ENCODE data around the gene MAP3K3. TPM values are rescaled to one million over a fixed set of nuclear protein-coding genes. Genes with fewer than 3 reads are reported as not detected.

MAP3K3 gene
- total and polyA plus RNA-seq, 2 donors (not counting 3 experiments of a cell fraction or from before 2014, with no cell fraction given): 56.6 to 81.0 TPM

- Histone ChIP-seq H3K9me3 (replicated peaks; ENCODE audit: control insufficient read depth, insufficient read depth, low read length) (no peaks in the 10 kb centered on the region), H3K4me3 (replicated peaks in 1 of 3; ENCODE audit: insufficient read depth in 1 of 3, low read depth in 1 of 3, low read length in 3 of 3) (no peak overlapping the region), H3K9me1 (replicated peaks; ENCODE audit: control insufficient read depth, extremely low read depth, insufficient read depth, low read length) (no peaks in the 10 kb centered on the region), H3K4me1 (ENCODE audit: control insufficient read depth, extremely low read depth, insufficient read depth, low read length) (no peaks in the 10 kb centered on the region), H3K27ac (ENCODE audit: insufficient read depth, low read depth, low read length) (no peak overlapping the region), H4K20me1 (replicated peaks; ENCODE audit: control insufficient read depth, extremely low read depth, insufficient read depth, low read length) (no peaks in the 10 kb centered on the region), H3K27me3 (ENCODE audit: control insufficient read depth in 2 of 2, insufficient read depth in 2 of 2, low read length in 2 of 2) (no peaks in the 10 kb centered on the region), H2AFZ (ENCODE audit: low read depth, low read length) (no peak overlapping the region), H3K36me3 (ENCODE audit: control insufficient read depth in 2 of 2, extremely low read depth in 1 of 2, insufficient read depth in 2 of 2, low read length in 2 of 2) (peaks cover 12 to 17% of the 10 kb centered on the region in 2 experiments), H3K4me2 (ENCODE audit: insufficient read depth, low read length) (no peak overlapping the region), H3K79me2 (ENCODE audit: control insufficient read depth, insufficient read depth, low read length) (peaks cover 10% of the 10 kb centered on the region), H3K9ac (replicated peaks; ENCODE audit: extremely low read depth, insufficient read depth, low read length) (no peak overlapping the region)
- ChIA-PET CTCF (interaction anchor here (0.8 kb wide), 1 partner anchor 8 kb away, joined by 3 read pairs; no protein-coding TSS in a partner anchor), POLR2A (interaction anchor here (0.7 kb wide), 1 partner anchor 203 kb away, joined by 4 read pairs; no protein-coding TSS in a partner anchor)
- FAIRE-seq (no peak), DNase-seq (ENCODE audit: low read depth, low spot score) (no peak)
- dilution Hi-C loops (cut with MboI; ENCODE audit: extremely low pct_ligation_motif_present, low sequenced_read_pairs): no loop called here
- intact Hi-C loops (cut with micrococcal nuclease): no loop called here
- BruUV-seq (replicated peaks): no TSS peak
- TF ChIP-seq MYC (IDR thresholded peaks at IDR 0.05; ENCODE audit: low read depth, low read length) (no peak), JUN (IDR thresholded peaks at IDR 0.05; ENCODE audit: borderline replicate concordance, insufficient read depth, insufficient read length, low read depth) (no peak), CTCF (IDR thresholded peaks at IDR 0.05; ENCODE audit: extremely low read depth in 1 of 2, insufficient read depth in 1 of 2, low read depth in 1 of 2, low read length in 2 of 2) (no peak), GATA2 (IDR thresholded peaks at IDR 0.05; ENCODE audit: insufficient read depth, insufficient read length, low read depth, low read length) (no peak), MAX (IDR thresholded peaks at IDR 0.05; ENCODE audit: insufficient read depth, insufficient read length) (no peak), EZH2 (IDR thresholded peaks at IDR 0.05; ENCODE audit: borderline replicate concordance, low read depth, low read length, severe bottlenecking) (no peak), POLR2A (IDR thresholded peaks at IDR 0.05; ENCODE audit: low read depth, low read length) (no peak), FOS (IDR thresholded peaks at IDR 0.05; ENCODE audit: borderline replicate concordance, insufficient read depth, low read length) (no peak), POLR2AphosphoS5 (IDR thresholded peaks at IDR 0.05; ENCODE audit: insufficient read depth, low read depth, low read length) (no peak)
These were observed 19.7 kb downstream of the MAP3K3 start for GRCh38 chr17:63641692-63642448.
